OCI-LY3 (cell line): ENCODE data around the gene POP7.

ENCODE experiments used
- EZH2phosphoT487 ChIP-seq: fragments of 200-600 bp; shearing (Covaris generic); IDR thresholded peaks from 2 replicates; pipeline ENCODE4 v1.6.1; 2018; ENCODE audit warnings: antibody characterized with exemption, mixed run types, low read depth
- TF ChIP-seq, protein P1 (sequence below): fragments of 200-600, 300-600 bp; sonication (generic); IDR thresholded peaks from 2 replicates; pipeline ENCODE4 v1.5.1; 2014; ENCODE audit warnings: antibody characterized with exemption, low read length, low read depth

DNA sequence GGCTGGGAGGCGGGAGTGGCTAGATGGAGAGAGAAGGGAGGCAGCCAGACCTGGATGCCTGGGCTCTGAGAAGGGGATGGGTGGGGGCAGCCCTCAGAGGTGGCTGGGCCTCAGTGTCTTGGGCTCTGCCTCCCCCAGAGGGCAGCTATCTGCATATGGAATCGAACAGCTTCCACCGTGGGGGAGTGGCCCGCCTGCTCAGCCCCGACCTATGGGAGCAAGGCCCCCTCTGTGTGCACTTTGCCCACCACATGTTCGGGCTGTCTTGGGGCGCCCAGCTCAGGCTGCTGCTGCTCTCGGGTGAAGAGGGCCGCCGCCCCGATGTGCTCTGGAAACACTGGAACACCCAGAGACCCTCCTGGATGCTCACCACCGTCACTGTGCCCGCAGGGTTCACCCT, 30.8 kb downstream of the POP7 start:
- TF ChIP-seq, protein P1, sequence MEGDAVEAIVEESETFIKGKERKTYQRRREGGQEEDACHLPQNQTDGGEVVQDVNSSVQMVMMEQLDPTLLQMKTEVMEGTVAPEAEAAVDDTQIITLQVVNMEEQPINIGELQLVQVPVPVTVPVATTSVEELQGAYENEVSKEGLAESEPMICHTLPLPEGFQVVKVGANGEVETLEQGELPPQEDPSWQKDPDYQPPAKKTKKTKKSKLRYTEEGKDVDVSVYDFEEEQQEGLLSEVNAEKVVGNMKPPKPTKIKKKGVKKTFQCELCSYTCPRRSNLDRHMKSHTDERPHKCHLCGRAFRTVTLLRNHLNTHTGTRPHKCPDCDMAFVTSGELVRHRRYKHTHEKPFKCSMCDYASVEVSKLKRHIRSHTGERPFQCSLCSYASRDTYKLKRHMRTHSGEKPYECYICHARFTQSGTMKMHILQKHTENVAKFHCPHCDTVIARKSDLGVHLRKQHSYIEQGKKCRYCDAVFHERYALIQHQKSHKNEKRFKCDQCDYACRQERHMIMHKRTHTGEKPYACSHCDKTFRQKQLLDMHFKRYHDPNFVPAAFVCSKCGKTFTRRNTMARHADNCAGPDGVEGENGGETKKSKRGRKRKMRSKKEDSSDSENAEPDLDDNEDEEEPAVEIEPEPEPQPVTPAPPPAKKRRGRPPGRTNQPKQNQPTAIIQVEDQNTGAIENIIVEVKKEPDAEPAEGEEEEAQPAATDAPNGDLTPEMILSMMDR = no peak
- no peak for TF ChIP-seq EZH2phosphoT487
